ENCODE data around the gene FAHD2A. TPM values are rescaled to one million over a fixed set of nuclear protein-coding genes. Genes with fewer than 3 reads are reported as not detected.
"Not testable (repeated sequence)": the region's sequence is repeated elsewhere in the genome, so short reads cannot be mapped to it uniquely, and the experiment has no call there.

Gene FAHD2A
- total and polyA plus RNA-seq, 8 donors, result 11.7 to 40.7 (median 24.7) TPM

GRCh38 chr2:95411239-95411638, 8.7 kb downstream of the FAHD2A start:
- H3K27me3 ChIP-seq; H3K27ac ChIP-seq; intact Hi-C loops (cut with DNase I; ENCODE audit: low total_unique reads); H3K4me3 ChIP-seq; DNase-seq; H3K4me1 ChIP-seq; H3K9me3 ChIP-seq: not testable (repeated sequence)
- peaks cover 0 to 65% (median 35%) of the 10 kb centered on the region in 4 donors for H3K36me3 ChIP-seq
- 94 to 97% (median 94%) methylated on average over 5 of the region's 5 CpGs for WGBS, 5 donors

GRCh38 chr2:95414015-95414594, 11.6 kb downstream of the FAHD2A start:
- H3K27me3 ChIP-seq; intact Hi-C loops (cut with DNase I; ENCODE audit: low total_unique reads); H3K4me1 ChIP-seq; H3K9me3 ChIP-seq; H3K4me3 ChIP-seq; H3K27ac ChIP-seq: not testable (repeated sequence)
- DNase-seq, result peak; percentile 87 to 91
- peak in 6 of 7 experiments; percentile 4 to 90 (median 74) for TF ChIP-seq CTCF (IDR thresholded peaks at IDR 0.05)
- 11 to 51% (median 40%) methylated on average over 4 to 9 of the region's 9 CpGs for WGBS, 5 donors
- peaks cover 0 to 41% (median 14%) of the 10 kb centered on the region in 4 donors for H3K36me3 ChIP-seq

GRCh38 chr2:95415138-95415537, 12.6 kb downstream of the FAHD2A start:
- peaks cover 0 to 35% (median 10%) of the 10 kb centered on the region in 4 donors for H3K36me3 ChIP-seq
- H3K9me3 ChIP-seq; H3K27me3 ChIP-seq; DNase-seq; H3K4me1 ChIP-seq; intact Hi-C loops (cut with DNase I; ENCODE audit: low total_unique reads); H3K27ac ChIP-seq; H3K4me3 ChIP-seq: not testable (repeated sequence)
- 59 to 68% (median 62%) methylated on average over 3 of the region's 3 CpGs for WGBS, 5 donors

- 80 to 88% (median 87%) methylated on average over 9 to 16 of the region's 16 CpGs for WGBS, 5 donors
- intact Hi-C loops (cut with DNase I; ENCODE audit: low total_unique reads), result not testable (repeated sequence)
Observed at GRCh38 chr2:95415561-95415960, 13.1 kb downstream of the FAHD2A start.

GRCh38 chr2:95427196-95427867, 24.8 kb downstream of the FAHD2A start:
- H3K27me3 ChIP-seq; H3K4me1 ChIP-seq; intact Hi-C loops (cut with DNase I; ENCODE audit: low total_unique reads); H3K9me3 ChIP-seq; H3K36me3 ChIP-seq; H3K4me3 ChIP-seq; H3K27ac ChIP-seq: not testable (repeated sequence)
- WGBS, 5 donors, result 19 to 64% (median 48%) methylated on average over 6 to 14 of the region's 30 CpGs; no CpG with 5 or more reads in 1 of the 5 donors
- DNase-seq, result peak in 1 of 2 donors; percentile 34

More at GRCh38 chr2:95415561-95415960, 13.1 kb downstream of the FAHD2A start:
- not testable (repeated sequence) for H3K9me3 ChIP-seq, DNase-seq, H3K27ac ChIP-seq, H3K27me3 ChIP-seq, H3K4me3 ChIP-seq, H3K4me1 ChIP-seq
- H3K36me3 ChIP-seq, result peaks cover 0 to 31% (median 10%) of the 10 kb centered on the region in 4 donors

GRCh38 chr2:95429748-95430467, 27.4 kb downstream of the FAHD2A start:
- H3K9me3 ChIP-seq; H3K27me3 ChIP-seq; DNase-seq; H3K4me1 ChIP-seq; H3K4me3 ChIP-seq; H3K36me3 ChIP-seq; H3K27ac ChIP-seq; intact Hi-C loops (cut with DNase I; ENCODE audit: low total_unique reads): not testable (repeated sequence)
- WGBS, 5 donors, result no CpG with 5 or more reads among the region's 8 CpGs

GRCh38 chr2:95433373-95433772, 30.9 kb downstream of the FAHD2A start:
- H3K27ac ChIP-seq; H3K4me3 ChIP-seq; intact Hi-C loops (cut with DNase I; ENCODE audit: low total_unique reads); H3K4me1 ChIP-seq; H3K9me3 ChIP-seq; H3K27me3 ChIP-seq; H3K36me3 ChIP-seq; DNase-seq: not testable (repeated sequence)
- WGBS, 5 donors, result 60 to 92% (median 67%) methylated on average over 1 of the region's 4 CpGs

- DNase-seq; H3K4me3 ChIP-seq; H3K9me3 ChIP-seq; H3K4me1 ChIP-seq; H3K36me3 ChIP-seq; H3K27me3 ChIP-seq; intact Hi-C loops (cut with DNase I; ENCODE audit: low total_unique reads): not testable (repeated sequence)
- peak overlapping the region in 4 of 5 donors; percentile 22 to 73 (median 66) for H3K27ac ChIP-seq
- WGBS, 5 donors, result 83 to 97% (median 86%) methylated on average over 1 to 2 of the region's 2 CpGs; no CpG with 5 or more reads in 1 of the 5 donors
Observed at GRCh38 chr2:95433973-95434372, 31.5 kb downstream of the FAHD2A start.

- peak overlapping the region in 4 of 5 donors; percentile 30 to 72 (median 55) for H3K27ac ChIP-seq
- intact Hi-C loops (cut with DNase I; ENCODE audit: low total_unique reads); H3K9me3 ChIP-seq; H3K36me3 ChIP-seq; H3K27me3 ChIP-seq; H3K4me1 ChIP-seq; H3K4me3 ChIP-seq: not testable (repeated sequence)
- 24 to 53% (median 41%) methylated on average over 2 of the region's 3 CpGs; no CpG with 5 or more reads in 1 of the 5 donors for WGBS, 5 donors
- DNase-seq, result peak in 1 of 2 donors; percentile 45
Observed at GRCh38 chr2:95434507-95435076, 32.1 kb downstream of the FAHD2A start.

GRCh38 chr2:95435162-95435871, 32.8 kb downstream of the FAHD2A start:
- H3K4me1 ChIP-seq; H3K9me3 ChIP-seq; H3K4me3 ChIP-seq; H3K36me3 ChIP-seq; H3K27me3 ChIP-seq; DNase-seq; intact Hi-C loops (cut with DNase I; ENCODE audit: low total_unique reads): not testable (repeated sequence)
- H3K27ac ChIP-seq, result peak overlapping the region in 1 of 5 donors; percentile 56
- no CpG with 5 or more reads among the region's 30 CpGs for WGBS, 5 donors
